H9 (cell line): Measurements from ENCODE around the gene ARL2BP. TPM values are rescaled to one million over a fixed set of nuclear protein-coding genes. Genes with fewer than 3 reads are reported as not detected.

Experiments
- DNase-seq: peaks from one replicate; pipeline ENCODE4 v3.0.0-alpha.2; 2017
- H2AFZ ChIP-seq: one replicate; pipeline ENCODE4 v1.6.1; 2013; ENCODE audit warnings: mild to moderate bottlenecking, low read length, control low read depth, moderate library complexity
- H2AK5ac ChIP-seq: 2 replicates; pipeline ENCODE4 v1.6.1; 2013; ENCODE audit warnings: low read length, control low read depth, mixed read lengths; ENCODE audit not compliant: insufficient read length
- H2BK120ac ChIP-seq: one replicate; pipeline ENCODE4 v1.6.1; 2013; ENCODE audit warnings: low read depth, mild to moderate bottlenecking, low read length, control low read depth, inconsistent platforms; ENCODE audit not compliant: poor library complexity, severe bottlenecking
- H2BK12ac ChIP-seq: 2 replicates; pipeline ENCODE4 v1.6.1; 2013; ENCODE audit warnings: low read length, control low read depth, mixed read lengths, low read depth; ENCODE audit not compliant: insufficient read length
- H2BK15ac ChIP-seq: 2 replicates; pipeline ENCODE4 v1.6.1; 2013; ENCODE audit warnings: low read depth, low read length, control low read depth
- H2BK20ac ChIP-seq: one replicate; pipeline ENCODE4 v1.6.1; 2013; ENCODE audit warnings: low read depth, mild to moderate bottlenecking, low read length, control low read depth, inconsistent platforms; ENCODE audit not compliant: poor library complexity, severe bottlenecking
- H2BK5ac ChIP-seq: 2 replicates; pipeline ENCODE4 v1.6.1; 2013; ENCODE audit warnings: low read length, control low read depth, mixed read lengths; ENCODE audit not compliant: insufficient read length
- H3K14ac ChIP-seq: 2 replicates; pipeline ENCODE4 v1.6.1; 2013; ENCODE audit warnings: low read length, control low read depth; ENCODE audit not compliant: insufficient read depth
- H3K18ac ChIP-seq: 2 replicates; pipeline ENCODE4 v1.6.1; 2013; ENCODE audit warnings: low read depth, mild to moderate bottlenecking, mixed read lengths, low read length, control low read depth; ENCODE audit not compliant: insufficient read length
- H3K23ac ChIP-seq: 2 replicates; pipeline ENCODE4 v1.6.1; 2013; ENCODE audit warnings: low read length, control low read depth, mixed read lengths, low read depth; ENCODE audit not compliant: insufficient read length
- H3K23me2 ChIP-seq: 2 replicates; pipeline ENCODE4 v1.6.1; 2013; ENCODE audit warnings: low read depth, mild to moderate bottlenecking, mixed read lengths, low read length, control low read depth; ENCODE audit not compliant: insufficient read length, poor library complexity, severe bottlenecking
- H3K27ac ChIP-seq: 2 replicates; pipeline ENCODE4 v1.5.1; 2013; ENCODE audit warnings: low read length, control low read depth, mixed read lengths, low read depth; ENCODE audit not compliant: insufficient read length
- H3K27me3 ChIP-seq: 2 replicates; pipeline ENCODE4 v1.6.1; 2013; ENCODE audit warnings: low read length, control low read depth, inconsistent platforms; ENCODE audit not compliant: insufficient read depth
- H3K4ac ChIP-seq: 2 replicates; pipeline ENCODE4 v1.6.1; 2013; ENCODE audit warnings: low read depth, mild to moderate bottlenecking, control low read depth, inconsistent platforms, low read length, moderate library complexity
- H3K4me1 ChIP-seq: 2 replicates; pipeline ENCODE4 v1.6.1; 2013; ENCODE audit warnings: low read length, control low read depth, inconsistent platforms; ENCODE audit not compliant: insufficient read depth
- H3K4me2 ChIP-seq: 2 replicates; pipeline ENCODE4 v1.6.1; 2013; ENCODE audit warnings: low read length, control low read depth, mixed read lengths; ENCODE audit not compliant: insufficient read length, insufficient read depth
- H3K56ac ChIP-seq: 2 replicates; pipeline ENCODE4 v1.6.1; 2013; ENCODE audit warnings: low read depth, mild to moderate bottlenecking, mixed read lengths, low read length, control low read depth; ENCODE audit not compliant: insufficient read length
- H3K79me1 ChIP-seq: 2 replicates; pipeline ENCODE4 v1.6.1; 2013; ENCODE audit warnings: low read depth, mild to moderate bottlenecking, moderate library complexity, low read length, control low read depth, inconsistent platforms; ENCODE audit not compliant: insufficient read depth, poor library complexity, severe bottlenecking
- H3K79me2 ChIP-seq: 2 replicates; pipeline ENCODE4 v1.6.1; 2013; ENCODE audit warnings: low read length, control low read depth, inconsistent platforms; ENCODE audit not compliant: insufficient read depth
- H3K9ac ChIP-seq: 2 replicates; pipeline ENCODE4 v1.6.1; 2013; ENCODE audit warnings: low read length, control low read depth, mixed read lengths; ENCODE audit not compliant: insufficient read length; ENCODE audit errors: extremely low read depth
- H3K9me3 ChIP-seq: one replicate; pipeline ENCODE4 v1.6.1; 2013; ENCODE audit warnings: low read depth, low read length, inconsistent platforms; ENCODE audit not compliant: control insufficient read depth
- H3T11ph ChIP-seq: one replicate; pipeline ENCODE4 v1.6.1; 2013; ENCODE audit warnings: mild to moderate bottlenecking, low read length, control low read depth, inconsistent platforms
- H4K20me1 ChIP-seq: one replicate; pipeline ENCODE4 v1.6.1; 2013; ENCODE audit not compliant: control insufficient read depth, insufficient read length, insufficient read depth
- H4K5ac ChIP-seq: 2 replicates; pipeline ENCODE4 v1.6.1; 2013; ENCODE audit warnings: low read depth, mild to moderate bottlenecking, mixed read lengths, low read length, control low read depth; ENCODE audit not compliant: insufficient read length
- H4K8ac ChIP-seq: replicated peaks from 2 replicates; pipeline ENCODE4 v1.6.1; 2013; ENCODE audit warnings: low read length, control low read depth, mixed read lengths, low read depth; ENCODE audit not compliant: insufficient read length
- H4K91ac ChIP-seq: 2 replicates; pipeline ENCODE4 v1.6.1; 2013; ENCODE audit warnings: low read depth, mild to moderate bottlenecking, moderate library complexity, mixed read lengths, low read length, control low read depth; ENCODE audit not compliant: insufficient read length
- H3K27ac Mint-ChIP-seq, 3 experiments: 2 replicates in 2 of 3; 3 replicates in 1 of 3; pipeline ENCODE4 v1.8.0; 2020 to 2021; ENCODE audit warnings: mixed read lengths in 3 of 3, mild to moderate bottlenecking in 1 of 3, moderate library complexity in 1 of 3
- H3K27me3 Mint-ChIP-seq: 2 replicates; pipeline ENCODE4 v1.8.0; 2021; ENCODE audit warnings: low read depth, mild to moderate bottlenecking, moderate library complexity, mixed read lengths
- H3K36me3 Mint-ChIP-seq, 3 experiments: 2 replicates in 2 of 3; 3 replicates in 1 of 3; pipeline ENCODE4 v1.8.0; 2020 to 2021; ENCODE audit warnings: low read depth in 3 of 3, mixed read lengths in 3 of 3; ENCODE audit not compliant: insufficient read depth in 1 of 3
- H3K4me1 Mint-ChIP-seq, 2 experiments: 2 replicates each; pipeline ENCODE4 v1.8.0; 2020; ENCODE audit warnings: mixed read lengths in 2 of 2
- H3K4me3 Mint-ChIP-seq, 2 experiments: 2 replicates in 1 of 2; 3 replicates in 1 of 2; pipeline ENCODE4 v1.8.0; 2020 to 2021; ENCODE audit warnings: mild to moderate bottlenecking in 2 of 2, mixed read lengths in 2 of 2, moderate library complexity in 1 of 2
- H3K9me3 Mint-ChIP-seq, 2 experiments: 2 replicates in 1 of 2; 3 replicates in 1 of 2; pipeline ENCODE4 v1.8.0; 2020; ENCODE audit warnings: mild to moderate bottlenecking in 2 of 2, mixed read lengths in 2 of 2, moderate library complexity in 1 of 2
- CTCF ChIP-seq: fragments of 200-600 bp; sonication (generic); conservative IDR thresholded peaks from 3 replicates; pipeline ENCODE4 v1.8.0; 2021; ENCODE audit warnings: antibody characterized with exemption, mild to moderate bottlenecking
- WGBS: extraction: QIAGEN DNeasy Blood & Tissue Kit; methylation state at CpG from one replicate; pipeline ENCODE4 v1.1.7; 2013; ENCODE audit warnings: missing lambda C conversion rate, low lambda C conversion rate, mixed read lengths; ENCODE audit not compliant: insufficient read length; ENCODE audit errors: extremely low coverage; 5-methylcytosine and 5-hydroxymethylcytosine counted together
- total RNA-seq: library from RNA; stranded (reverse); gene quantifications from 2 replicates; pipeline ENCODE4 v1.2.1, GENCODE V29; 2021

ARL2BP gene
- total RNA-seq, 1 experiment from 2014 or later = 18.0 TPM

- H2AFZ ChIP-seq = no peak overlapping the region
- no peak for TF ChIP-seq CTCF
- H2BK5ac ChIP-seq = no peak overlapping the region
These were observed 19.9 kb downstream of the ARL2BP start for GRCh38 chr16:57264950-57265371.

More at GRCh38 chr16:57264950-57265371, 19.9 kb downstream of the ARL2BP start:
- Histone ChIP-seq H4K91ac (no peak overlapping the region), H4K8ac (no peak overlapping the region), H3K79me2 (no peaks in the 10 kb centered on the region), H2BK15ac (no peak overlapping the region), H4K20me1 (no peaks in the 10 kb centered on the region), H3K23ac (no peak overlapping the region), H3K18ac (no peak overlapping the region), H2BK12ac (no peak overlapping the region), H3K14ac (no peak overlapping the region; the same call in 1 of the 2 replicates), H3T11ph (no peak overlapping the region), H3K4me2 (no peak overlapping the region), H3K9me3 (no peaks in the 10 kb centered on the region), H2BK20ac (no peak overlapping the region), H4K5ac (no peak overlapping the region), H3K56ac (no peak overlapping the region), H2BK120ac (no peak overlapping the region), H3K4me1 (peaks cover 2% of the 10 kb centered on the region), H3K27me3 (no peaks in the 10 kb centered on the region), H3K27ac (no peak overlapping the region), H2AK5ac (no peak overlapping the region), H3K4ac (no peak overlapping the region), H3K79me1 (no peaks in the 10 kb centered on the region), H3K9ac (no peak overlapping the region), H3K23me2 (no peaks in the 10 kb centered on the region)
- H3K4me1 Mint-ChIP-seq = peaks cover 21 to 28% of the 10 kb centered on the region in 2 experiments
- H3K27me3 Mint-ChIP-seq = no peaks in the 10 kb centered on the region
- no peaks in the 10 kb centered on the region for H3K36me3 Mint-ChIP-seq
- WGBS = no CpG with 5 or more reads among the region's 11 CpGs
- no peaks in the 10 kb centered on the region; a peak in 1 of 5 replicates for H3K9me3 Mint-ChIP-seq
- DNase-seq = no peak
- no peak overlapping the region for H3K4me3 Mint-ChIP-seq
- H3K27ac Mint-ChIP-seq = no peak overlapping the region
